Fibroblast of villous mesenchyme (primary cell): ENCODE results near the gene MAP3K14. TPM values are rescaled to one million over a fixed set of nuclear protein-coding genes. Genes with fewer than 3 reads are reported as not detected.

Source experiments
- DNase-seq: peaks from one replicate; pipeline ENCODE4 v3.0.0-alpha.2; 2010; ENCODE audit warnings: low read depth
- H3K4me3 ChIP-seq: 2 replicates; pipeline ENCODE4 v1.5.1; 2011; ENCODE audit warnings: low read depth, mild to moderate bottlenecking, low read length
- total RNA-seq: library from RNA; depleted of rRNA; stranded (reverse); fragments of >200 nt; gene quantifications from 2 replicates; pipeline ENCODE4 v1.2.3, GENCODE V29; 2012
- TF ChIP-seq, protein P1 (sequence below): IDR thresholded peaks from 2 replicates; pipeline ENCODE4 v1.5.1; 2012; ENCODE audit warnings: low read depth, mild to moderate bottlenecking, low read length; ENCODE audit not compliant: insufficient read depth

Gene MAP3K14
- total RNA-seq, 1 donor = 1.7 TPM

DNA sequence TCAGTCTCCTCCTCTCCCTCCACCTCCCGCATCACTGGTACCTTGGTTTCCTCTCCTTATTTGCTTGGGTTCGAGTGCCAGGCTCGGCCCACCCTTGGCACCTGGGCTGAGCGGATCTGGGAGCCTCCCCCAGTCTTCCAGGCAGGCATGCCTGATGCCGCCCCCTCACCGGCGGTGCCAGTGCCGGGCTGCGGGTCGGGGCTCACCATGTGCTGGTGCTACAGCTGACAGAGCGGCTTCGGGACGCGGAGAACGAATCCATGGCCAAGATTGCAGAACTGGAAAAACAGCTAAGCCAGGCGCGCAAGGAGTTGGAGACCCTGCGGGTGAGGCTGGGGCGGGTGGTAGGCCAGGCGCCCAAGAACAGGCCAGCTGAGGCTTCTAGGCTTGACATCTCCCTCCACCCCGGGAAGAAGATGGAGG lies 75.9 kb downstream of the MAP3K14 start:
- H3K4me3 ChIP-seq = no peak overlapping the region
- TF ChIP-seq, protein P1, sequence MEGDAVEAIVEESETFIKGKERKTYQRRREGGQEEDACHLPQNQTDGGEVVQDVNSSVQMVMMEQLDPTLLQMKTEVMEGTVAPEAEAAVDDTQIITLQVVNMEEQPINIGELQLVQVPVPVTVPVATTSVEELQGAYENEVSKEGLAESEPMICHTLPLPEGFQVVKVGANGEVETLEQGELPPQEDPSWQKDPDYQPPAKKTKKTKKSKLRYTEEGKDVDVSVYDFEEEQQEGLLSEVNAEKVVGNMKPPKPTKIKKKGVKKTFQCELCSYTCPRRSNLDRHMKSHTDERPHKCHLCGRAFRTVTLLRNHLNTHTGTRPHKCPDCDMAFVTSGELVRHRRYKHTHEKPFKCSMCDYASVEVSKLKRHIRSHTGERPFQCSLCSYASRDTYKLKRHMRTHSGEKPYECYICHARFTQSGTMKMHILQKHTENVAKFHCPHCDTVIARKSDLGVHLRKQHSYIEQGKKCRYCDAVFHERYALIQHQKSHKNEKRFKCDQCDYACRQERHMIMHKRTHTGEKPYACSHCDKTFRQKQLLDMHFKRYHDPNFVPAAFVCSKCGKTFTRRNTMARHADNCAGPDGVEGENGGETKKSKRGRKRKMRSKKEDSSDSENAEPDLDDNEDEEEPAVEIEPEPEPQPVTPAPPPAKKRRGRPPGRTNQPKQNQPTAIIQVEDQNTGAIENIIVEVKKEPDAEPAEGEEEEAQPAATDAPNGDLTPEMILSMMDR = no peak
- no peak for DNase-seq

GRCh38 chr17:45238155-45238774 lies 78.6 kb downstream of the MAP3K14 start:
- H3K4me3 ChIP-seq = no peak overlapping the region
- no peak for DNase-seq
- TF ChIP-seq, protein P1 = no peak

- no peak overlapping the region for H3K4me3 ChIP-seq
- TF ChIP-seq, protein P1 = no peak
- no peak for DNase-seq
Observed at GRCh38 chr17:45237686-45238085, 79.1 kb downstream of the MAP3K14 start.

GRCh38 chr17:45236282-45236606 lies 80.6 kb downstream of the MAP3K14 start:
- TF ChIP-seq, protein P1 = no peak
- no peak overlapping the region for H3K4me3 ChIP-seq
- DNase-seq = no peak

GRCh38 chr17:45235416-45236281 lies 81.2 kb downstream of the MAP3K14 start:
- TF ChIP-seq, protein P1 = peak; percentile 84
- peak; percentile 84 for DNase-seq
- H3K4me3 ChIP-seq = no peak overlapping the region

DNA sequence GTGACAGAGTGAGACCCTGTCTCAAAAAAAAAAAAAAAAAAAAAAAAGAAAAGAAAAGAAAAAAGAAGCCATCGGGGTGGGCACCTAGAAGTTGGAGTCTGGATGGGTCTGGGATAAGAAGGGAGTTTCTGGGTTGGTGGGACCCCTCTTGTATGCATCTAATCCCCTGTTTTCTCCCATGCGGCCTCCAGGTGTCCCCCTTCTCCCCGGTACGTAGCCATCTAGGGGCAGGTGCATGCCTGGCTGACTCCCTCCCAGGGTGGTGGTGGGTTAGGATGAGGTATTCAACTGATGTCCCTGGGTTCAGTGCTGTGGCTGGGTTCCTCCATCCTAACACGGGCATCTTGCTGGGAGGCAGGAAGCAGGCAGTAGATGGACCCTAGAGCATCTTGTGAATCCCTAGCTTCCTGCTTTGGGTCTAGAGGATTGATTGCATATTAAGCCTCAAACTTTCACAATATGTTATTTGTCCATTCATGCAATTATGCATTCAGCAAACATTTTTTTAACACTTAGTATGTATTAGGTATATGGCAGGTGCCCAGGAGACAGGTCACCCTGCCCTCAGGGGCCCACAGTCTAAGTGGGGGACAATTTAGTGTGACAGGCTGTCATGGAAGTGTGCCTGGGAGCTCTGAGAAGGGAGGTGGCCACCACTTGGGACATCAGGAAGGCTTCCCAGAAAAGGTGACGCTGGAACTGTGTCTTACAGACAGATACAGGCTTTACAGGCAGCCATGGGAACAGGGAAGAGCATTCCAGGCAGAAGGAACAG lies 82.0 kb downstream of the MAP3K14 start:
- TF ChIP-seq, protein P1 = peak; percentile 36
- DNase-seq = no peak
- H3K4me3 ChIP-seq = no peak overlapping the region
